ENCODE measurements around the gene CD82. TPM values are rescaled to one million over a fixed set of nuclear protein-coding genes. Genes with fewer than 3 reads are reported as not detected.
"Not testable (repeated sequence)": the region's sequence is repeated elsewhere in the genome, so short reads cannot be mapped to it uniquely, and the experiment has no call there.

The CD82 gene
- polyA plus RNA-seq, 1 donor from 2014 or later: 544 TPM

DNA sequence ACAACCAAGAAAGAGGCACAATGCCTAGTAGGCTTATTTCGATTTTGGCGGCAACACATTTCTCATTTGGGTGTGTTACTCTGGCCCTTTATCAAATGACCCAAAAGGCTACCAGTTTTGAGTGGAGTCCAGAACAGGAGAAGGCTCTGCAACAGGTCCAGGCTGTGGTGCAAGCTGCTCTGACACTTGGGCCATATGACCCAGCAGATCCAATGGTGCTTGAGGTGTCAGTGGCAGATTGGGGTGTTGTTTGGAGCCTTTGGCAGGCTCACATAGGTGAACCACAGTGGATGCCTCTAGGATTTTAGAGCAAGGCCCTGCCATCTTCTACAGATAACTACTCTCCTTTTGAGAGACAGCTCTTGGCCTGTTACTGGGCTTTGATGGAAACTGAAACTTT is 17.9 kb upstream of the CD82 start:
- not testable (repeated sequence) for H3K9me3 Mint-ChIP-seq, H3K4me3 Mint-ChIP-seq, H3K4me1 Mint-ChIP-seq, H3K27ac Mint-ChIP-seq, H3K27me3 Mint-ChIP-seq, H3K36me3 Mint-ChIP-seq

DNA sequence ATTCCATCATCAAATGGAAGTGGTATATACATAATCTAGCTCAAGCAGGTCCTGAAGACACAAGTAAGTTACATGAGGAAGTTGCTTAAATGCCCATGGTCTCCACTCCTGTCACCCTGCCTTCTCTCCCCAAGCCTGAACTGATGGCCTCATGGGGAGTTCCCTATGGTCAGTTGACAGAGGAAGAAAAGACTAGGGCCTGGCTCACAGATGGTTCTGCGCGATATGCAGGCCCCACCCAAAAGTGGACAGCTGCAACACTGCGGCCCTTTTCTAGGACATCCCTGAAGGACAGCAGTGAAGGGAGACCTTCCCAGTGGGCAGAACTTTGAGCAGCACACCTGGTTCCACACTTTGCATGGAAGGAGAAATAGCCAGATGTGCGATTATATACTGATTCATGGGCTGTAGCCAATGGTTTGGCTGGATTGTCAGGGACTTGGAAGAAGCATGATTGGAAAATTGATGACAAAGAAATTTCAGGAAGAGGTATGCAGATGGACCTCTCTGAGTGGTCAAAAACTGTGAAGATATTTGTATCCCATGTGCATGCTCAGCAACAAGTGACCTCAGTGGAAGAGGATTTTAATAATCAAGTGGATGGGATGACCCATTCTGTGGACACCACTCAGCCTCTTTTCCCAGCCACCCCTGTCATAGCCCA is 17.3 kb upstream of the CD82 start:
- no peaks in the 10 kb centered on the region for H3K4me1 Mint-ChIP-seq
- H3K27ac Mint-ChIP-seq: no peak overlapping the region
- H3K36me3 Mint-ChIP-seq: no peaks in the 10 kb centered on the region
- H3K27me3 Mint-ChIP-seq: no peaks in the 10 kb centered on the region
- no peak overlapping the region for H3K4me3 Mint-ChIP-seq
- H3K9me3 Mint-ChIP-seq: peaks cover 0 to 8% (median 2%) of the 10 kb centered on the region in 3 donors

- H3K4me3 Mint-ChIP-seq, H3K27me3 Mint-ChIP-seq, H3K27ac Mint-ChIP-seq, H3K4me1 Mint-ChIP-seq, H3K36me3 Mint-ChIP-seq, H3K9me3 Mint-ChIP-seq: not testable (repeated sequence)
Measured at GRCh38 chr11:44548961-44549749, 16.3 kb upstream of the CD82 start.

DNA sequence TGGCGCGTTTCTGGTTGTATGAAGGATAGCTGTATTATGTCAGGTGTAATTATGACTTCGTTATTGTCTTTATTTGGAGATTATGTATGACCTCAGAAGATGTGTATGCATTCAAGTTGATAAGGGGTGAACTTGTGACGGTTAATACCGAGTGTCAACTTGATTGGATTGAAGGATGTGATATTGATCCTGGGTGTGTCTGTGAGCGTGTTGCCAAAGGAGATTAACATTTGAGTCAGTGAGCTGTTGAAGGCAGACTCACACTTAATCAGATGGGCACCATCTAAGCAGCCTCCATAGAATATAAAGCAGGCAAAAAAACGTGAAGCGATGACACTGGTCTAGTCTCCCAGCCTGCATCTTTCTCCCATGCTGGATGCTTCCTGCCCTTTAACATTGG is 15.3 kb upstream of the CD82 start:
- no peaks in the 10 kb centered on the region for H3K27me3 Mint-ChIP-seq
- H3K36me3 Mint-ChIP-seq: no peaks in the 10 kb centered on the region
- H3K27ac Mint-ChIP-seq: no peak overlapping the region
- H3K9me3 Mint-ChIP-seq: peaks cover 0 to 8% (median 2%) of the 10 kb centered on the region in 3 donors
- peaks cover under 1 to 2% (median 1%) of the 10 kb centered on the region in 3 donors for H3K4me1 Mint-ChIP-seq
- no peak overlapping the region for H3K4me3 Mint-ChIP-seq

GRCh38 chr11:44551456-44552139 is 13.9 kb upstream of the CD82 start:
- H3K9me3 Mint-ChIP-seq: peaks cover 0 to 8% (median 2%) of the 10 kb centered on the region in 3 donors
- H3K27ac Mint-ChIP-seq: no peak overlapping the region
- no peak overlapping the region for H3K4me3 Mint-ChIP-seq
- H3K27me3 Mint-ChIP-seq: no peaks in the 10 kb centered on the region
- H3K36me3 Mint-ChIP-seq: no peaks in the 10 kb centered on the region
- H3K4me1 Mint-ChIP-seq: peaks cover 6% of the 10 kb centered on the region in 3 donors

- Mint-ChIP-seq H3K9me3 (peaks cover 0 to 8% (median 2%) of the 10 kb centered on the region in 3 donors), H3K4me1 (peaks cover 26 to 30% (median 29%) of the 10 kb centered on the region in 3 donors), H3K36me3 (no peaks in the 10 kb centered on the region), H3K27me3 (peaks cover 1% of the 10 kb centered on the region), H3K27ac (peak overlapping the region in 2 of 3 donors; percentile 74 to 88), H3K4me3 (peak overlapping the region in 1 of 4 donors; percentile 39)
Measured at GRCh38 chr11:44555031-44555800, 10.2 kb upstream of the CD82 start.

GRCh38 chr11:44556735-44557409 is 8.6 kb upstream of the CD82 start:
- Mint-ChIP-seq H3K4me3 (peak overlapping the region in 3 of 4 donors; percentile 56 to 82 (median 81)), H3K27me3 (peaks cover 1% of the 10 kb centered on the region), H3K36me3 (no peaks in the 10 kb centered on the region), H3K9me3 (peaks cover 0 to 5% (median 2%) of the 10 kb centered on the region in 3 donors), H3K27ac (peak overlapping the region; percentile 90 to 99 (median 93)), H3K4me1 (peaks cover 36 to 40% (median 37%) of the 10 kb centered on the region in 3 donors)

GRCh38 chr11:44557464-44557863 is 8.0 kb upstream of the CD82 start:
- H3K27me3 Mint-ChIP-seq: peaks cover 1% of the 10 kb centered on the region
- H3K9me3 Mint-ChIP-seq: peaks cover 0 to 3% (median 2%) of the 10 kb centered on the region in 3 donors
- H3K4me3 Mint-ChIP-seq: peak overlapping the region in 3 of 4 donors; percentile 29 to 82 (median 56)
- peaks cover 37 to 40% (median 37%) of the 10 kb centered on the region in 3 donors for H3K4me1 Mint-ChIP-seq
- peak overlapping the region; percentile 90 to 99 (median 93) for H3K27ac Mint-ChIP-seq
- no peaks in the 10 kb centered on the region for H3K36me3 Mint-ChIP-seq

DNA sequence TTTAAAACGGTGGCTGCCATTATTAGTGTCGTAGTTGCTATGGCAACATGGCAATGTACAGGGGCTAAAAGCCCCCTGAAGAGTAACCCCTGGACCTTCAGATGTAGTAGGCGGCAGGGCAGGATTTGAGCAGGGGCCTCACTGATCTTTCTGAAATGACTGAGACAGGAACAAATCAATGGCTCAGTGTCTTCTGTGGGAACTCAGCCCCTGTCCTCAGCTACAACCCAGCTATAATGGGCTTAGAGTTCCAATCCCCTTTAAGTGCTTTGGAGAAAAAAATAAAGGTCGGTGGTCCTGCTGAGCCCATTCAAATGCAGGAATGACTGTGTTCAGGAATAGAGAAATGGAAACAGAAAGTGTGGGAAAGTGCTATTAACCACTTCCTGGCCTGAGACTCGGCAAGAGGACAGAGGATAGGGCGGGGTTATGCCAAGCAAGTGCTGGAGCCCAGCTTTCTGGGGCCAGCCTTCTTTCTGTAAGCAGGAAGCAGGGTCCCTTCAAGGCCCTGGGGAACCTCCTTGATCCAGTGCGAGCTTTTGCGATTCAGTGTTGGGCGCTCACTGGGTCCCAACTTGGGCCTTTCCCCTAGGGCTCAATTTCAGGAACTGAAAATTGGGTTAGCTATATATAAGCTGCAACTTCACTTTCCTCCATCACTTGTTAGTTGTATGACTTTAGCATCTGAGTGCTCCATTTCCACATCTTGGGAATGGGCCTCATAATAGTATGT is 6.1 kb upstream of the CD82 start:
- Mint-ChIP-seq H3K27ac (peak overlapping the region; percentile 88 to 94 (median 92)), H3K4me3 (peak overlapping the region; percentile 23 to 85 (median 79)), H3K27me3 (peaks cover 1% of the 10 kb centered on the region), H3K36me3 (no peaks in the 10 kb centered on the region), H3K9me3 (no peaks in the 10 kb centered on the region), H3K4me1 (peaks cover 37 to 40% (median 39%) of the 10 kb centered on the region in 3 donors)

- not testable (repeated sequence) for H3K9me3 Mint-ChIP-seq, H3K36me3 Mint-ChIP-seq, H3K27me3 Mint-ChIP-seq
- Mint-ChIP-seq H3K4me3 (peak overlapping the region in 3 of 4 donors; percentile 75 to 85 (median 83)), H3K27ac (peak overlapping the region; percentile 84 to 94 (median 92)), H3K4me1 (peaks cover 37 to 42% (median 40%) of the 10 kb centered on the region in 3 donors)
Measured at GRCh38 chr11:44559940-44560300, 5.5 kb upstream of the CD82 start.

- peak overlapping the region in 2 of 4 donors; percentile 83 to 86 for H3K4me3 Mint-ChIP-seq
- H3K36me3 Mint-ChIP-seq: no peaks in the 10 kb centered on the region
- peak overlapping the region in 1 of 3 donors; percentile 17 for H3K27ac Mint-ChIP-seq
- H3K27me3 Mint-ChIP-seq: peaks cover 1% of the 10 kb centered on the region
- H3K9me3 Mint-ChIP-seq: no peaks in the 10 kb centered on the region
- H3K4me1 Mint-ChIP-seq: peaks cover 33 to 37% (median 36%) of the 10 kb centered on the region in 3 donors
Measured at GRCh38 chr11:44561275-44561805, 4.1 kb upstream of the CD82 start.

DNA sequence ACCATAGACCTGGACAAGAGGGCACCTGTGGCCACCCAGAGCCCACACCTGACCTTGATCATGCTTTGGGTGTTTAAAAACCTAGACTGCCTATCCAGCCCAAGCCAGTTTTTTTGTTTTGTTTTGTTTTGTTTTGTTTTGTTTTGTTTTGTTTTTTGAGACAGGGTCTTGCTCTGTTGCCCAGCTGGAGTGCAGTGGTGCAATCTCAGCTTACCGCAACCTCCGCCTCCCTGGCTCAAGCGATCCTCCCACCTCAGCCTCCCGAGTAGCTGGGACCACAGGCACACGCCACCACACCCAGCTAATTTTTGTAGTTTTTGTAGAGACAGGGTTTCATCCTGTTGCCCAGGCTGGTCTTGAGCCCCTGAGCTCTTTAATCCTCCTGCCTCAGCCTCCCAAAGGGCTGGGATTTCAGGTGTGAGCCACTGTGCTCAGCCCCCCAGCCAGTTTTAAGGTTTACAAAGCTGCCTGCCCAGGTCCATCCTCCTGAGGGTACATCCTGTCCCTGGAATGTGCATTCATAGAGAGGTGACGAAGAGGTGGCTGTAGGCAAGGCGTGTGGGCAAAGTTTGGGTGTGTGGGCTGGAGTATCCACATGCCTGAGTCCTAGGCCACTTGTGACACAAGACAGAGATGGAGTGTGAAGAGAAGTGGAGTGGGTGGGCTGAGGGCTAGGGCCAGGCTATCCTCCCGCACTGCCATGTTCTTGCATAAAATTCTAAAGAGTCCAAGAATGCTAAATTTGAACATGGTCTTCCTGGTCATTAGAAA is 3.3 kb upstream of the CD82 start:
- peaks cover 1% of the 10 kb centered on the region for H3K27me3 Mint-ChIP-seq
- H3K4me3 Mint-ChIP-seq: peak overlapping the region in 3 of 4 donors; percentile 3 to 97 (median 44)
- peaks cover 26 to 36% (median 35%) of the 10 kb centered on the region in 3 donors for H3K4me1 Mint-ChIP-seq
- H3K36me3 Mint-ChIP-seq: peaks cover 2% of the 10 kb centered on the region
- H3K9me3 Mint-ChIP-seq: no peaks in the 10 kb centered on the region
- peak overlapping the region in 2 of 3 donors; percentile 52 to 60 for H3K27ac Mint-ChIP-seq

Data from IgD-negative memory B cell (primary cell).